DND-41 (cell line): ENCODE data around the gene NSMF.

ENCODE experiments used
- CTCF ChIP-seq: IDR thresholded peaks from 2 replicates; pipeline ENCODE4 v1.5.1; 2012; ENCODE audit warnings: borderline replicate concordance, low read length, moderate library complexity, mild to moderate bottlenecking; ENCODE audit not compliant: poor library complexity, severe bottlenecking; ENCODE audit errors: extremely low read depth
- EZH2 ChIP-seq: IDR thresholded peaks from 3 replicates; pipeline ENCODE4 v1.6.1; 2012; ENCODE audit warnings: borderline replicate concordance, low read depth, mild to moderate bottlenecking, moderate library complexity, low read length, inconsistent platforms; ENCODE audit not compliant: severe bottlenecking

GRCh38 chr9:137410891-137411249, 48.3 kb downstream of the NSMF start:
- TF ChIP-seq CTCF = no peak
- no peak for TF ChIP-seq EZH2
